ENCODE results near the gene LILRA6. TPM values are rescaled to one million over a fixed set of nuclear protein-coding genes. Genes with fewer than 3 reads are reported as not detected.
A peak's percentile ranks its signal among the peaks of the same experiment; 100 is the strongest.
"Not testable (repeated sequence)": the region's sequence is repeated elsewhere in the genome, so short reads cannot be mapped to it uniquely, and the experiment has no call there.

Gene LILRA6
- total RNA-seq, 2 experiments from 2014 or later = 0.37 to 0.45 TPM

- POLR2A ChIA-PET = no interaction called here
- CTCF ChIA-PET = no interaction called here
- Mint-ChIP-seq H3K4me3 (no peak overlapping the region), H3K9me3 (no peaks in the 10 kb centered on the region), H3K27ac (no peak overlapping the region), H3K27me3 (peaks cover 2% of the 10 kb centered on the region), H3K4me1 (no peaks in the 10 kb centered on the region), H3K36me3 (ENCODE audit: low read depth) (no peaks in the 10 kb centered on the region)
- DNase-seq = no peak
Observed at GRCh38 chr19:54255105-54255775, 12.7 kb upstream of the LILRA6 start.

- Mint-ChIP-seq H3K27ac (no peak overlapping the region), H3K27me3 (peaks cover 7% of the 10 kb centered on the region), H3K4me1 (no peaks in the 10 kb centered on the region), H3K4me3 (no peak overlapping the region), H3K9me3 (no peaks in the 10 kb centered on the region), H3K36me3 (ENCODE audit: low read depth) (no peaks in the 10 kb centered on the region)
- no peak for DNase-seq
- ChIA-PET CTCF (no interaction called here), POLR2A (no interaction called here)
Observed at GRCh38 chr19:54254195-54254906, 11.8 kb upstream of the LILRA6 start.

DNA sequence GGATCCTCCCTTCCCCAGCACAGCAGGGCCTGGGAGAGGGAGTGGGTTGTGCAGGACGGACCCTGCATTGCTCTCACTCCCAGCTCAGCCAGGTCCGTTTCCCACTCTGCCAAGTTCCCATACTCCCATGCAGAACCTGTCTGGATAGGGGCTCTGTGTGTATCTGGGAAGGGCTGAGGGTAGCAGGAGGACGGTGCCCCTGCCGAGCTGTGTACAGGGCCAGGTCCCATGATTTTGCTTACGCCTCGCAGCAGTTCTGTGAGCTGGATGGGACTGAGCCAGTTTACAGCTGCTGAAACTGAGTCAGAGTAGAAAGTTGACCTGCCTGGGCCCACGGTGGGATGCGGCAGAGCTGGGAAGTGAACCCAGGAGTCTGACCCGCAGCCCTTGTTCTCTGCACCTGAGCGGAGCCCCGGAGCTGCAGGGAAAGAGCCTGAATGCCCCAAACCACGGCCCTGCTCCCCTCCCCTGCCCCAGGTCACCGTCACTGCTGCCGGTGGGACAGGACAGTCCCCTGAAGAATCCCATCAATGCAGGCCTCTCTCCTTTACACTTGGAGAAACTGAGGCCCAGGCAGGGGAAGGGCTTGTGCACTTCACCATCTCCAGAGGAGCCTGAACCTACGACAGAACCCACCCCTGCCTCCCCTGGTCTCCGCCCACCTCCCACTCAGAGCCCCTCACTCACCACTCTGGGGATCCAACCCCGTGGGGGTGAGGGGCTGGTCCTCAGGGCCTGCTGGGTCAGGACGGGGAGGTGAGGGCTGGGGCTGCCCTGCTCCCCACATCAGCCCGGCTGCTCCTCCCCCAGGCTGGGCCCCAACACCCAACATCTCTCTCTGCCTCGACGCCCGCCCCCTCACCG lies 11.0 kb upstream of the LILRA6 start:
- H3K27me3 Mint-ChIP-seq = peaks cover 8% of the 10 kb centered on the region
- no peak for DNase-seq
- POLR2A ChIA-PET = no interaction called here
- peaks cover under 1% of the 10 kb centered on the region for H3K4me1 Mint-ChIP-seq
- no peaks in the 10 kb centered on the region for H3K36me3 Mint-ChIP-seq (ENCODE audit: low read depth)
- no peaks in the 10 kb centered on the region for H3K9me3 Mint-ChIP-seq
- CTCF ChIA-PET = no interaction called here
- H3K27ac Mint-ChIP-seq = no peak overlapping the region
- no peak overlapping the region for H3K4me3 Mint-ChIP-seq

GRCh38 chr19:54252845-54253244 lies 10.3 kb upstream of the LILRA6 start:
- ChIA-PET POLR2A (no interaction called here), CTCF (no interaction called here)
- Mint-ChIP-seq H3K4me3 (no peak overlapping the region), H3K36me3 (ENCODE audit: low read depth) (no peaks in the 10 kb centered on the region), H3K27me3 (peaks cover 8% of the 10 kb centered on the region), H3K27ac (no peak overlapping the region), H3K9me3 (no peaks in the 10 kb centered on the region), H3K4me1 (peaks cover 7% of the 10 kb centered on the region)
- DNase-seq = no peak

GRCh38 chr19:54252243-54252642 lies 9.7 kb upstream of the LILRA6 start:
- no peak for DNase-seq
- Mint-ChIP-seq H3K4me3 (no peak overlapping the region), H3K4me1 (peaks cover 12% of the 10 kb centered on the region)

DNA sequence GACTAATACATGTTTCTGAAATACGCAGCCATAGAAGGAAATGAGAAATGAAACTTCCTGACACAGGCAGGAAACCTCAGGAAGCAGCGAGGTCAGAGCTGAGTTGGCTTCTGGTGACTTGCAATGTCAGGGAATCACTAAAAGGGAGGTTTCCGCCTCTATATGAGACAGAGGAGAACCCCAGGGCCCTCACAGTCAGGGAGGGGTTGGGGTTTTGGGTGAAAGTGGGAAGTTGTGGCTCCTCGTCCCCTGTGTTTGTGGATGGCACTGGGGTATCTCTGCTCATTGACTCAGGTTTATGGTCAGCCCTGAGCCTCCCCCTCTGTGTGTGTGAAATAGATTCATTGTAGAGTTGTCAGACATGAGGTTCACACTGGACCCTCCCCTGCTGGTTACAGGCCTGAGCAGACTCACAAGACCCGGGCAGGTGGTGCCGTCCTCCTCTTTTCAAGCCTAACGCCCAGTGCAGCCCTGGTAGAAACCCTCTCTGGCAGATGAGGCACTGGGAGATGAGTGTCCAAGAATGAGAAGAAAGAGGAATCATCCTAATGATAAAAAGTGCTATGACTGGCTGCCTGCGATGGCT lies 5.5 kb upstream of the LILRA6 start:
- H3K9me3 Mint-ChIP-seq = no peaks in the 10 kb centered on the region
- ChIA-PET POLR2A (no interaction called here), CTCF (interaction anchor here (0.6 kb wide), 1 partner anchor 201 kb away, joined by 3 read pairs; no protein-coding TSS in a partner anchor)
- no peaks in the 10 kb centered on the region for H3K36me3 Mint-ChIP-seq (ENCODE audit: low read depth)
- no peak overlapping the region for H3K27ac Mint-ChIP-seq
- peaks cover 15% of the 10 kb centered on the region for H3K4me1 Mint-ChIP-seq
- peak; percentile 20 for DNase-seq
- peaks cover 10% of the 10 kb centered on the region for H3K27me3 Mint-ChIP-seq
- H3K4me3 Mint-ChIP-seq = no peak overlapping the region

More at GRCh38 chr19:54252243-54252642, 9.7 kb upstream of the LILRA6 start:
- ChIA-PET POLR2A (no interaction called here), CTCF (no interaction called here)
- peaks cover 8% of the 10 kb centered on the region for H3K27me3 Mint-ChIP-seq
- H3K36me3 Mint-ChIP-seq (ENCODE audit: low read depth) = no peaks in the 10 kb centered on the region
- no peak overlapping the region for H3K27ac Mint-ChIP-seq
- H3K9me3 Mint-ChIP-seq = no peaks in the 10 kb centered on the region

- Mint-ChIP-seq H3K9me3 (no peaks in the 10 kb centered on the region), H3K4me3 (no peak overlapping the region), H3K4me1 (peaks cover 15% of the 10 kb centered on the region), H3K36me3 (ENCODE audit: low read depth) (no peaks in the 10 kb centered on the region), H3K27me3 (peaks cover 10% of the 10 kb centered on the region), H3K27ac (no peak overlapping the region)
- ChIA-PET POLR2A (no interaction called here), CTCF (no interaction called here)
- DNase-seq = no peak
Observed at GRCh38 chr19:54247106-54247930, 4.7 kb upstream of the LILRA6 start.

GRCh38 chr19:54245936-54246335 lies 3.3 kb upstream of the LILRA6 start:
- Mint-ChIP-seq H3K4me3 (no peak overlapping the region), H3K27ac (no peak overlapping the region), H3K27me3 (peaks cover 10% of the 10 kb centered on the region), H3K9me3 (no peaks in the 10 kb centered on the region), H3K4me1 (peaks cover 15% of the 10 kb centered on the region), H3K36me3 (ENCODE audit: low read depth) (no peaks in the 10 kb centered on the region)
- CTCF ChIA-PET = no interaction called here
- POLR2A ChIA-PET = no interaction called here
- no peak for DNase-seq

GRCh38 chr19:54243809-54244208 lies 1.2 kb upstream of the LILRA6 start:
- DNase-seq; H3K27ac Mint-ChIP-seq; H3K27me3 Mint-ChIP-seq; POLR2A ChIA-PET; H3K4me3 Mint-ChIP-seq; H3K36me3 Mint-ChIP-seq (ENCODE audit: low read depth); H3K9me3 Mint-ChIP-seq: not testable (repeated sequence)
- CTCF ChIA-PET = interaction anchor here (0.7 kb wide), 1 partner anchor 22 kb away, joined by 3 read pairs; no protein-coding TSS in a partner anchor
- peaks cover 15% of the 10 kb centered on the region for H3K4me1 Mint-ChIP-seq

DNA sequence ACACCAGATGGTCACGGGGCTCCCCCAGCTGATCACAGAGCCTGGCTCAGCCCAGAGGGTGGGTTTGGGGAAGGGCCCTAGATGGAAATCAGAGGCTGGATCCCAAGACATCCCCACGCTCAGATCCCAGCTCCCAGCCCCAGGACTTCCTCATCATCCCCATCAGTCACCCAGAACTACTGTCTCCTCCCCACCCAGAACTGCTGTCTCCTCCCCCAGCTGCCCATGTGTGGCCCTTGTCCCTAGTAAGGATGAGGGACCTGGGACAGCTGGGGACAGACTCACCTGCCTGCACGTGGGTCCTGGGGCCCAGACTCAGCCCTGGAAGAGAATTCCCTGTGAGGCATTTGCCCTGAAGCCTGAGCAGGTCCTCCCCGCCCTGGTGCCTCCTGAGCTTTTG lies 356 bp downstream of the LILRA6 start:
- H3K4me3 Mint-ChIP-seq; H3K27ac Mint-ChIP-seq; DNase-seq; H3K9me3 Mint-ChIP-seq; H3K36me3 Mint-ChIP-seq (ENCODE audit: low read depth); CTCF ChIA-PET; H3K4me1 Mint-ChIP-seq; POLR2A ChIA-PET; H3K27me3 Mint-ChIP-seq: not testable (repeated sequence)

DNA sequence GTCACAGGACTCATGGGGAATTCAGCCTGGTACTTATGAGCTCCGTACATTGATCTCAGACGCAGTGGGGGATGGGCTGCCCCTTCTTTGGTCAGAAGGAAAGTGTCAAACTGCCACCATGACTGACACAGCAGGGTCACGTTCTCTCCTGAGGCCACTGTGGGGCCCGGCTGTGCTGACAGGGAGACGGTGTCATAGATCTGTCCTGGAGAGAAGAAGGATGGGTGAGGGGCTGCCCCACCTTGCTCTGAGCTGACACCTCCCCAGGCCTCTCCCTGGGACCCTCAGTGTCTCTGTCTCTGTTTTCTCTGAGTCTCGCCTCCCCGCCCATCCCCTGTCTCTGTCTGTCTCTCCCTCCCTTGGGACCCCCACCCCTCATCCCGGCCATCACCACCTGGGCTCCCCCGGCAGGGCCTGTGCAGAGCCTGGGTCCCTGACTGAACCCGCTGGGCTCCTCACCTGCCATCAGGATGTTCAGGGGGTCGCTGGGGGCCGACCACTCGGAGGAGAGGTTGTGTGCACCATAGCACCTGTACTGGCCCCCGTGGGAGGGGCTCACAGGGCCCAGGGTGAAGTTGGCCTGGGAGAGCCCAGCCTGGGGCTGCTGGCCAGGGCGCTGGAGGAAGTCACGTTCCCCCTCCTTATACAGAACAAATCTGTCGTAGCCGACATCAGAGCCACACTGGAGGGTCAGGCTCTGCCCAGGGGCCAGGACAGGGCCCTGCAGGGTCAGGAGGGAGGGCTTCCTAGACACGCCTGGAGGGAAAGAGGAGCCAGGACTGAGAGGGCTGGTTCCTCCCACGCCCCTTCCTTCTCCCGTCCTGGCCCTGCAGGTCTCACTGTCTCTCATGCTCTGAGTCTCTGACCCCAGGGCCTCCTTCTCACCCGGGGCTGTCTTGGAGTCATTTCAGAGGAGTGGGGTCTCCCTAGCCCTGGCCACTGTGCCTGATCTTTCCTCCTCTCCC lies 1.9 kb downstream of the LILRA6 start:
- H3K4me3 Mint-ChIP-seq; POLR2A ChIA-PET; DNase-seq; H3K36me3 Mint-ChIP-seq (ENCODE audit: low read depth); CTCF ChIA-PET; H3K4me1 Mint-ChIP-seq; H3K9me3 Mint-ChIP-seq: not testable (repeated sequence)
- Mint-ChIP-seq H3K27me3 (peaks cover 11% of the 10 kb centered on the region), H3K27ac (peak overlapping the region; percentile 25)

All from activated CD4-positive, alpha-beta T cell treated with anti-CD3 and anti-CD28 coated beads, Interleukin-2, amount 10 ng/mL, durations not matched to agents 7 days and 5 days (primary cell).